Measurements from ENCODE around the gene PLCXD3.

The PLCXD3 gene

DNA sequence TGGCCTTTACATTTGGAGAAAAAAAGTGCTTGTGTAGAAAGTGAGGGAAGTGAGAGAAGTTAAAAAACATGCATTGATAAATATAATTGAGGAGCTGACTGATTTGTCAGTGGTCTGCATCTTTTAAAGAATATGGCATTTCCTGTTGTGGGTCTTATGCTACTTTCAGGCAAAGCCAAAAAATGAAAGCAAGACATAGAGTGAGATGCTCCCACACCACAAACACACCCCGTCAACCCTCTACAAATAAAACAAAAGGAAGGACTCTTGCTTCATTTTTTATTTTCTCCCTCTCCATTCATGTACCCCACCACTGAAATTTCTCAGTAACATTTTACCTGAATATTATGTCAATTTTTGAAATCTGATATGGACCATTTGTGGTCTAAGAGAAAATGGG, 22.1 kb upstream of the PLCXD3 start:
- TF ChIP-seq, protein P1, sequence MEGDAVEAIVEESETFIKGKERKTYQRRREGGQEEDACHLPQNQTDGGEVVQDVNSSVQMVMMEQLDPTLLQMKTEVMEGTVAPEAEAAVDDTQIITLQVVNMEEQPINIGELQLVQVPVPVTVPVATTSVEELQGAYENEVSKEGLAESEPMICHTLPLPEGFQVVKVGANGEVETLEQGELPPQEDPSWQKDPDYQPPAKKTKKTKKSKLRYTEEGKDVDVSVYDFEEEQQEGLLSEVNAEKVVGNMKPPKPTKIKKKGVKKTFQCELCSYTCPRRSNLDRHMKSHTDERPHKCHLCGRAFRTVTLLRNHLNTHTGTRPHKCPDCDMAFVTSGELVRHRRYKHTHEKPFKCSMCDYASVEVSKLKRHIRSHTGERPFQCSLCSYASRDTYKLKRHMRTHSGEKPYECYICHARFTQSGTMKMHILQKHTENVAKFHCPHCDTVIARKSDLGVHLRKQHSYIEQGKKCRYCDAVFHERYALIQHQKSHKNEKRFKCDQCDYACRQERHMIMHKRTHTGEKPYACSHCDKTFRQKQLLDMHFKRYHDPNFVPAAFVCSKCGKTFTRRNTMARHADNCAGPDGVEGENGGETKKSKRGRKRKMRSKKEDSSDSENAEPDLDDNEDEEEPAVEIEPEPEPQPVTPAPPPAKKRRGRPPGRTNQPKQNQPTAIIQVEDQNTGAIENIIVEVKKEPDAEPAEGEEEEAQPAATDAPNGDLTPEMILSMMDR (IDR thresholded peaks at IDR 0.05; ENCODE audit: low read depth, low read length) = no peak
- H3K4me3 ChIP-seq (ENCODE audit: low read depth, low read length) = no peak overlapping the region

DNA sequence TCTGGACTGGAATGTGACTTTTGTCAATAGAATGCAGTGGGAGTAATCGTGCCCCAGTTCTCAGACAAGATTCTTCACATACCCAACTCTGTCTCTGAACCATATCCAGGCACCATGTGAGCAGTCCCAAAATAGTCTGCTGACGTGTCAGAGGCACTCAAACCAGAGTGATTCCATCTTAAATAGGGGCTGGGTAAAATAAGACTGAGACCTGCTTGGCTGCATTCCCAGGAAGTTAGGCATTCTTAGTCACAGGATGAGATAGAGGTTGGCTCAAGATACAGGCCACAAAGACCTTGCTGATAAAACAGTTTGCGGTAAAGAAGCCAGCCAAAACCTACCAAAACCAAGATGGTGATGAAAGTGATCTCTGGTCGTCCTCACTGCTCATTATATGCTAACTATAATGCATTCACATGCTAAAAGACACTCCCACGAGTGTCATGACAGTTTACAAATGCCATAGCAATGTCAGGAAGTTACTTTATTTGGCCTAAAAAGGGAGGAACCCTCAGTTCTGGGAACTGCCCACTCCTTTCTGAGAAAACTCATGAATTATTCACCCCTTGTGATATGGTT, 16.9 kb upstream of the PLCXD3 start:
- H3K4me3 ChIP-seq (ENCODE audit: low read depth, low read length) = no peak overlapping the region
- TF ChIP-seq, protein P1 (IDR thresholded peaks at IDR 0.05; ENCODE audit: low read depth, low read length) = no peak

DNA sequence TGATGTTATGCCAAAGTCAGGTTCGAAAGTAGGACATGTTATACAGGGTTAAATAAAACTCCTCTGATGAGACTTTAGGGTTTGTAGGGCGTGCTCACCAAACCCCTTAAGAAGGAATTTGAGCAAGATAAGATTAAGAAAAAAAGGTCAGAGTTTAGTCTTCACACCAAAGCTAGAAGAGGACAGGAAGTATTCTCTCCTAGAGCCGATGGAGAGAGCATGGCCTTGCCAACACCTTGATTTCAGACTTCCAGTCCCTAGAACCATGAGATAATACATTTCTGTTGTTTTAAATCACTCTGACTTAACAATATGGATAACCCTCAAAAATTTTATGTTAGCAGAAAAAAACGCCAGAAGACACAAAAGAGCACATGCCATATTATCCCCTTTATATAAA, 16.3 kb upstream of the PLCXD3 start:
- TF ChIP-seq, protein P1 (IDR thresholded peaks at IDR 0.05; ENCODE audit: low read depth, low read length) = no peak
- no peak overlapping the region for H3K4me3 ChIP-seq (ENCODE audit: low read depth, low read length)

DNA sequence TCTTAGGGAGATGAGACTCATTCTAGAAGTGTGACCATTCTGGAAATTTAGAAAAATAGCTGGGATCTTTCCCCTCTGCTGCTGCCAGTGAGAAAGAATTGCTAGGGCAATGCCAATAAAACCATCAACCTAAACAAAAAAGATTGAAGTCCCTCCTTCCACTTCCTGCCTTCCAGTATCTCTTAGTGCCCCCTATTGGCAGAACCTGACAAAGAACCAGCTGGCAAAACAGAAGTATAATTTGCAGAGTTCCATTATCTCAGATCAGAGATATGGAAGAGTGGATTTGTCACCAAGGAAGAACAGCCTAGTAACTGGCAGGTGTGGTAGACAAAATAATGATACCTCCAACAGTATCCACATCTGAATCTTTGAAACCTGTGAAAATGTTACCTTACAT, 13.8 kb upstream of the PLCXD3 start:
- no peak overlapping the region for H3K4me3 ChIP-seq (ENCODE audit: low read depth, low read length)

DNA sequence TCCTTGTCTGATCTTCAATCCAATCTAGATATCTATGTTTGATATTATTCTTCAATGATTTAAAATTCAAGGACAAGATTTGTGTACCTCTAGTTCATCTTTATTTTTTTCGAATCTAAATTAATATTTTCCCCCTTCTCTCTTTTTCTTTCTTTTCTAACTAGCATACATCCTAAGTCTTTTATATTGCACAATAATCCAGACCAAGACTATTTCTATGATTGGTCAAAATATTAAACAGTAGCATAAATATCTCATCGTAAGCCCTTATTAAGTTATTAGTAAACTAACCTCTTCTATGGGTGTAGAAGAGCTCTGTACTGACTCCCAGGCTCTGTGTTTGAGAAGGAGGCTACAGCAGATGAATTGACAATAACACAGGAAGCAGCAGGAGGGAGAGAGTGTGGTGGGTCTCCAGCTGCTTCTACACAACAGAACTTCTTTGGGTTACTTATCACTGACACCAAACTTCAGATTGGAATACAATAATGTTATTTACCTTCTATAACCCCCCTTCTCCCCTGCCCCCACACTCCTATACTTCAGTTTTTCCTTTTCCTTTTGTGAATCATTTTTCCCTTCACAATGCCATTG, 11.9 kb upstream of the PLCXD3 start:
- H3K4me3 ChIP-seq (ENCODE audit: low read depth, low read length) = no peak overlapping the region
- TF ChIP-seq, protein P1 (IDR thresholded peaks at IDR 0.05; ENCODE audit: low read depth, low read length) = no peak

More for the DNA sequence above, 13.8 kb upstream of the PLCXD3 start:
- TF ChIP-seq, protein P1 (IDR thresholded peaks at IDR 0.05; ENCODE audit: low read depth, low read length) = no peak

GRCh38 chr5:41519801-41520200, 9.4 kb upstream of the PLCXD3 start:
- H3K4me3 ChIP-seq (ENCODE audit: low read depth, low read length) = no peak overlapping the region
- TF ChIP-seq, protein P1 (IDR thresholded peaks at IDR 0.05; ENCODE audit: low read depth, low read length) = no peak

GRCh38 chr5:41517909-41518308, 7.5 kb upstream of the PLCXD3 start:
- TF ChIP-seq, protein P1 (IDR thresholded peaks at IDR 0.05; ENCODE audit: low read depth, low read length) = no peak
- H3K4me3 ChIP-seq (ENCODE audit: low read depth, low read length) = no peak overlapping the region
